ENCODE measurements around the gene RAD23A.
"Not testable (repeated sequence)": the region's sequence is repeated elsewhere in the genome, so short reads cannot be mapped to it uniquely, and the experiment has no call there.

Gene RAD23A

GRCh38 chr19:12956446-12957388 lies 11.1 kb downstream of the RAD23A start, which contains the start of gene GADD45GIP1:
Gene GADD45GIP1 (minus strand): TSS chr19:12957223. CDS start chr19:12957212, 11 bp downstream.
- no peaks in the 10 kb centered on the region for H3K9me3 ChIP-seq (ENCODE audit: control insufficient read depth, insufficient read depth, low read length)
- peak within 1 kb of the TSS; percentile 97 for H3K9ac ChIP-seq (ENCODE audit: low read depth, low read length)
- H3K4me1 ChIP-seq (ENCODE audit: insufficient read depth, low read length): no peaks in the 10 kb centered on the region
- peaks cover 2% of the 10 kb centered on the region; the same call in 1 of the 2 replicates for H3K36me3 ChIP-seq (ENCODE audit: insufficient read depth, low read length)

- H3K4me1 ChIP-seq (ENCODE audit: insufficient read depth, low read length); H3K9me3 ChIP-seq (ENCODE audit: control insufficient read depth, insufficient read depth, low read length); H3K36me3 ChIP-seq (ENCODE audit: insufficient read depth, low read length): not testable (repeated sequence)
- H3K9ac ChIP-seq (ENCODE audit: low read depth, low read length): peak overlapping the region; percentile 97
Observed at GRCh38 chr19:12957389-12957952, 11.8 kb downstream of the RAD23A start.

- H3K36me3 ChIP-seq (ENCODE audit: insufficient read depth, low read length): no peaks in the 10 kb centered on the region
- H3K4me1 ChIP-seq (ENCODE audit: insufficient read depth, low read length): no peaks in the 10 kb centered on the region
- no peak overlapping the region for H3K9ac ChIP-seq (ENCODE audit: low read depth, low read length)
- H3K9me3 ChIP-seq (ENCODE audit: control insufficient read depth, insufficient read depth, low read length): no peaks in the 10 kb centered on the region
Observed at GRCh38 chr19:12959481-12959880, 13.8 kb downstream of the RAD23A start.

- Histone ChIP-seq H3K4me1 (ENCODE audit: insufficient read depth, low read length) (no peaks in the 10 kb centered on the region), H3K9ac (ENCODE audit: low read depth, low read length) (peak overlapping the region; percentile 56), H3K36me3 (ENCODE audit: insufficient read depth, low read length) (no peaks in the 10 kb centered on the region), H3K9me3 (ENCODE audit: control insufficient read depth, insufficient read depth, low read length) (no peaks in the 10 kb centered on the region)
Observed at GRCh38 chr19:12965017-12965811, 19.6 kb downstream of the RAD23A start.

GRCh38 chr19:12965812-12966135 lies 20.1 kb downstream of the RAD23A start:
- H3K9me3 ChIP-seq (ENCODE audit: control insufficient read depth, insufficient read depth, low read length): no peaks in the 10 kb centered on the region
- peak overlapping the region; percentile 56; the same call in 1 of the 2 replicates for H3K9ac ChIP-seq (ENCODE audit: low read depth, low read length)
- no peaks in the 10 kb centered on the region for H3K4me1 ChIP-seq (ENCODE audit: insufficient read depth, low read length)
- H3K36me3 ChIP-seq (ENCODE audit: insufficient read depth, low read length): no peaks in the 10 kb centered on the region

- no peaks in the 10 kb centered on the region for H3K36me3 ChIP-seq (ENCODE audit: insufficient read depth, low read length)
- H3K9me3 ChIP-seq (ENCODE audit: control insufficient read depth, insufficient read depth, low read length): no peaks in the 10 kb centered on the region
- no peaks in the 10 kb centered on the region for H3K4me1 ChIP-seq (ENCODE audit: insufficient read depth, low read length)
- no peak overlapping the region for H3K9ac ChIP-seq (ENCODE audit: low read depth, low read length)
Observed at GRCh38 chr19:12967907-12968306, 22.2 kb downstream of the RAD23A start.

- Histone ChIP-seq H3K9ac (ENCODE audit: low read depth, low read length) (no peak within 1 kb of the TSS), H3K4me1 (ENCODE audit: insufficient read depth, low read length) (no peaks in the 10 kb centered on the region), H3K9me3 (ENCODE audit: control insufficient read depth, insufficient read depth, low read length) (no peaks in the 10 kb centered on the region), H3K36me3 (ENCODE audit: insufficient read depth, low read length) (no peaks in the 10 kb centered on the region)
Observed at GRCh38 chr19:12969292-12969988, 23.8 kb downstream of the RAD23A start, which contains the start of gene DAND5. Gene DAND5 (plus strand): TSS chr19:12969576. CDS start chr19:12969661, 85 bp downstream.

GRCh38 chr19:12970070-12970820 lies 24.6 kb downstream of the RAD23A start:
- Histone ChIP-seq H3K36me3 (ENCODE audit: insufficient read depth, low read length) (no peaks in the 10 kb centered on the region), H3K9me3 (ENCODE audit: control insufficient read depth, insufficient read depth, low read length) (no peaks in the 10 kb centered on the region), H3K4me1 (ENCODE audit: insufficient read depth, low read length) (no peaks in the 10 kb centered on the region), H3K9ac (ENCODE audit: low read depth, low read length) (no peak overlapping the region)

GRCh38 chr19:12973236-12973635 lies 27.6 kb downstream of the RAD23A start:
- H3K9ac ChIP-seq (ENCODE audit: low read depth, low read length): no peak overlapping the region
- no peaks in the 10 kb centered on the region for H3K4me1 ChIP-seq (ENCODE audit: insufficient read depth, low read length)
- no peaks in the 10 kb centered on the region for H3K9me3 ChIP-seq (ENCODE audit: control insufficient read depth, insufficient read depth, low read length)
- no peaks in the 10 kb centered on the region for H3K36me3 ChIP-seq (ENCODE audit: insufficient read depth, low read length)

- no peaks in the 10 kb centered on the region for H3K36me3 ChIP-seq (ENCODE audit: insufficient read depth, low read length)
- no peak overlapping the region for H3K9ac ChIP-seq (ENCODE audit: low read depth, low read length)
- no peaks in the 10 kb centered on the region for H3K4me1 ChIP-seq (ENCODE audit: insufficient read depth, low read length)
- no peaks in the 10 kb centered on the region for H3K9me3 ChIP-seq (ENCODE audit: control insufficient read depth, insufficient read depth, low read length)
Observed at GRCh38 chr19:12974301-12975220, 28.9 kb downstream of the RAD23A start.

- no peak overlapping the region for H3K9ac ChIP-seq (ENCODE audit: low read depth, low read length)
Observed at GRCh38 chr19:12975221-12975741, 29.6 kb downstream of the RAD23A start.

GRCh38 chr19:12976109-12976508 lies 30.4 kb downstream of the RAD23A start:
- not testable (repeated sequence) for H3K4me1 ChIP-seq (ENCODE audit: insufficient read depth, low read length); H3K9ac ChIP-seq (ENCODE audit: low read depth, low read length); H3K36me3 ChIP-seq (ENCODE audit: insufficient read depth, low read length); H3K9me3 ChIP-seq (ENCODE audit: control insufficient read depth, insufficient read depth, low read length)

More at GRCh38 chr19:12975221-12975741, 29.6 kb downstream of the RAD23A start:
- H3K9me3 ChIP-seq (ENCODE audit: control insufficient read depth, insufficient read depth, low read length): no peaks in the 10 kb centered on the region
- H3K4me1 ChIP-seq (ENCODE audit: insufficient read depth, low read length): no peaks in the 10 kb centered on the region
- H3K36me3 ChIP-seq (ENCODE audit: insufficient read depth, low read length): no peaks in the 10 kb centered on the region

Data from ES-I3 (cell line).